SW480 (cell line): Measurements from ENCODE around the gene UMAD1.
"Not testable (repeated sequence)": the region's sequence is repeated elsewhere in the genome, so short reads cannot be mapped to it uniquely, and the experiment has no call there.

ENCODE experiments used
- DNase-seq: peaks from one replicate; pipeline ENCODE4 v3.0.0-alpha.2; 2016; ENCODE audit warnings: low spot score

The UMAD1 gene

GRCh38 chr7:7803715-7804178 is 163.2 kb downstream of the UMAD1 start:
- DNase-seq = no peak

- DNase-seq = not testable (repeated sequence)
Measured at GRCh38 chr7:7804822-7805221, 164.3 kb downstream of the UMAD1 start.

GRCh38 chr7:7805511-7806153 is 165.1 kb downstream of the UMAD1 start:
- DNase-seq = no peak

- no peak for DNase-seq
Measured at GRCh38 chr7:7808156-7808555, 167.6 kb downstream of the UMAD1 start.

GRCh38 chr7:7808626-7809025 is 168.1 kb downstream of the UMAD1 start:
- no peak for DNase-seq

- no peak for DNase-seq
Measured at GRCh38 chr7:7810380-7810779, 169.8 kb downstream of the UMAD1 start.

- DNase-seq = no peak
Measured at GRCh38 chr7:7810826-7811225, 170.3 kb downstream of the UMAD1 start.

- DNase-seq = no peak
Measured at GRCh38 chr7:7812112-7812511, 171.6 kb downstream of the UMAD1 start.

GRCh38 chr7:7815395-7815794 is 174.8 kb downstream of the UMAD1 start:
- no peak for DNase-seq

- DNase-seq = no peak
Measured at GRCh38 chr7:7816084-7816483, 175.5 kb downstream of the UMAD1 start.

GRCh38 chr7:7816816-7817536 is 176.4 kb downstream of the UMAD1 start:
- DNase-seq = no peak

- no peak for DNase-seq
Measured at GRCh38 chr7:7817748-7818147, 177.2 kb downstream of the UMAD1 start.

- not testable (repeated sequence) for DNase-seq
Measured at GRCh38 chr7:7818179-7818578, 177.6 kb downstream of the UMAD1 start.

GRCh38 chr7:7819442-7820247 is 179.1 kb downstream of the UMAD1 start:
- no peak for DNase-seq

- no peak for DNase-seq
Measured at GRCh38 chr7:7820409-7820808, 179.9 kb downstream of the UMAD1 start.

GRCh38 chr7:7820939-7821338 is 180.4 kb downstream of the UMAD1 start:
- DNase-seq = no peak

GRCh38 chr7:7821517-7821916 is 181.0 kb downstream of the UMAD1 start:
- DNase-seq = peak; percentile 72

GRCh38 chr7:7825294-7825693 is 184.7 kb downstream of the UMAD1 start:
- not testable (repeated sequence) for DNase-seq

GRCh38 chr7:7829667-7830066 is 189.1 kb downstream of the UMAD1 start:
- DNase-seq = no peak

- DNase-seq = no peak
Measured at GRCh38 chr7:7830122-7830878, 189.7 kb downstream of the UMAD1 start.

GRCh38 chr7:7832518-7832917 is 192.0 kb downstream of the UMAD1 start:
- DNase-seq = no peak

- no peak for DNase-seq
Measured at GRCh38 chr7:7834761-7835160, 194.2 kb downstream of the UMAD1 start.
